Ectodermal cell (in vitro differentiated cells): ENCODE measurements around the gene ARHGAP24.
"Not testable (repeated sequence)": the region's sequence is repeated elsewhere in the genome, so short reads cannot be mapped to it uniquely, and the experiment has no call there.

Experiments
- H3K27ac ChIP-seq: 2 replicates; pipeline ENCODE4 v1.7.0; 2013; ENCODE audit warnings: mild to moderate bottlenecking, low read depth, low read length; ENCODE audit not compliant: insufficient read depth, poor library complexity, severe bottlenecking
- H3K27me3 ChIP-seq: 2 replicates; pipeline ENCODE4 v1.7.0; 2013; ENCODE audit warnings: mild to moderate bottlenecking, low read length; ENCODE audit not compliant: insufficient read depth, control insufficient read depth, poor library complexity, severe bottlenecking
- H3K36me3 ChIP-seq: one replicate; pipeline ENCODE4 v1.7.0; 2013; ENCODE audit warnings: low read length; ENCODE audit not compliant: control insufficient read depth, insufficient read depth
- H3K4me1 ChIP-seq: one replicate; pipeline ENCODE4 v1.7.0; 2013; ENCODE audit warnings: low read length; ENCODE audit not compliant: control insufficient read depth, insufficient read depth
- H3K4me3 ChIP-seq: 2 replicates; pipeline ENCODE4 v1.7.0; 2013; ENCODE audit warnings: low read depth, low read length, control low read depth; ENCODE audit not compliant: insufficient read depth
- H3K9me3 ChIP-seq: 2 replicates; pipeline ENCODE4 v1.7.0; 2013; ENCODE audit warnings: mild to moderate bottlenecking, low read length, moderate library complexity; ENCODE audit not compliant: control insufficient read depth
- WGBS, 2 experiments: methylation state at CpG; one replicate each; pipeline ENCODE4 v1.1.7; 2013; ENCODE audit warnings: missing lambda C conversion rate in 2 of 2; 5-methylcytosine and 5-hydroxymethylcytosine counted together

Gene ARHGAP24

GRCh38 chr4:85815796-85816459, 341.0 kb downstream of the ARHGAP24 start:
- no peaks in the 10 kb centered on the region for H3K36me3 ChIP-seq
- H3K4me1 ChIP-seq: no peaks in the 10 kb centered on the region
- H3K9me3 ChIP-seq: no peaks in the 10 kb centered on the region
- no peaks in the 10 kb centered on the region for H3K27me3 ChIP-seq
- H3K4me3 ChIP-seq: no peak overlapping the region
- no peak overlapping the region for H3K27ac ChIP-seq
- 94 to 95% methylated on average over 7 of the region's 7 CpGs for WGBS, 2 experiments

- WGBS, 2 experiments: 94% methylated on average over 2 of the region's 3 CpGs; no CpG with 5 or more reads in 1 of the 2 experiments
Measured at GRCh38 chr4:85818700-85819099, 343.8 kb downstream of the ARHGAP24 start.

GRCh38 chr4:85820101-85820500, 345.2 kb downstream of the ARHGAP24 start:
- not testable (repeated sequence) for H3K9me3 ChIP-seq, H3K36me3 ChIP-seq, H3K4me3 ChIP-seq, H3K4me1 ChIP-seq, H3K27ac ChIP-seq, H3K27me3 ChIP-seq

More at GRCh38 chr4:85818700-85819099, 343.8 kb downstream of the ARHGAP24 start:
- no peaks in the 10 kb centered on the region for H3K4me1 ChIP-seq
- H3K27ac ChIP-seq: no peak overlapping the region
- no peaks in the 10 kb centered on the region for H3K36me3 ChIP-seq
- H3K4me3 ChIP-seq: no peak overlapping the region
- no peaks in the 10 kb centered on the region for H3K27me3 ChIP-seq
- no peaks in the 10 kb centered on the region for H3K9me3 ChIP-seq

- Histone ChIP-seq H3K4me3 (no peak overlapping the region), H3K4me1 (no peaks in the 10 kb centered on the region), H3K27ac (no peak overlapping the region), H3K36me3 (no peaks in the 10 kb centered on the region), H3K27me3 (no peaks in the 10 kb centered on the region), H3K9me3 (no peaks in the 10 kb centered on the region)
- WGBS, 2 experiments: 100% methylated on average over 1 of the region's 2 CpGs
Measured at GRCh38 chr4:85821688-85822455, 346.9 kb downstream of the ARHGAP24 start.

- Histone ChIP-seq H3K4me3 (no peak overlapping the region), H3K4me1 (peaks cover 11% of the 10 kb centered on the region), H3K27me3 (no peaks in the 10 kb centered on the region), H3K9me3 (no peaks in the 10 kb centered on the region), H3K36me3 (no peaks in the 10 kb centered on the region), H3K27ac (no peak overlapping the region)
- WGBS, 2 experiments: 35 to 50% methylated on average over 1 of the region's 1 CpG
Measured at GRCh38 chr4:85823295-85823694, 348.3 kb downstream of the ARHGAP24 start.

- no peak overlapping the region for H3K27ac ChIP-seq
- no peaks in the 10 kb centered on the region for H3K36me3 ChIP-seq
- H3K27me3 ChIP-seq: no peaks in the 10 kb centered on the region
- H3K4me3 ChIP-seq: no peak overlapping the region
- WGBS, 2 experiments: 94 to 95% methylated on average over 4 to 5 of the region's 5 CpGs
- no peaks in the 10 kb centered on the region for H3K9me3 ChIP-seq
- H3K4me1 ChIP-seq: peaks cover 11% of the 10 kb centered on the region
Measured at GRCh38 chr4:85824166-85824945, 349.4 kb downstream of the ARHGAP24 start.

GRCh38 chr4:85826060-85826678, 351.2 kb downstream of the ARHGAP24 start:
- Histone ChIP-seq H3K27me3 (no peaks in the 10 kb centered on the region), H3K4me3 (no peak overlapping the region), H3K27ac (peak overlapping the region; percentile 12), H3K9me3 (no peaks in the 10 kb centered on the region), H3K36me3 (no peaks in the 10 kb centered on the region), H3K4me1 (peaks cover 11% of the 10 kb centered on the region)
- WGBS, 2 experiments: 30 to 35% methylated on average over 7 of the region's 7 CpGs

- H3K27ac ChIP-seq: no peak overlapping the region
- 88 to 91% methylated on average over 11 to 13 of the region's 13 CpGs for WGBS, 2 experiments
- no peaks in the 10 kb centered on the region for H3K36me3 ChIP-seq
- no peak overlapping the region for H3K4me3 ChIP-seq
- no peaks in the 10 kb centered on the region for H3K27me3 ChIP-seq
- H3K9me3 ChIP-seq: no peaks in the 10 kb centered on the region
- H3K4me1 ChIP-seq: peaks cover 20% of the 10 kb centered on the region
Measured at GRCh38 chr4:85828027-85828890, 353.3 kb downstream of the ARHGAP24 start.

GRCh38 chr4:85829276-85830051, 354.5 kb downstream of the ARHGAP24 start:
- Histone ChIP-seq H3K9me3 (no peaks in the 10 kb centered on the region), H3K36me3 (no peaks in the 10 kb centered on the region)
- 79 to 84% methylated on average over 2 of the region's 2 CpGs for WGBS, 2 experiments

More at GRCh38 chr4:85829276-85830051, 354.5 kb downstream of the ARHGAP24 start:
- Histone ChIP-seq H3K27me3 (no peaks in the 10 kb centered on the region), H3K4me1 (peaks cover 24% of the 10 kb centered on the region), H3K27ac (no peak overlapping the region), H3K4me3 (no peak overlapping the region)
